Gastrocnemius medialis (tissue), 4 donors: ENCODE results near the gene APBB3. TPM values are rescaled to one million over a fixed set of nuclear protein-coding genes. Genes with fewer than 3 reads are reported as not detected.

ENCODE experiments used
- ATAC-seq, 2 donors: fragments of 150-250 bp; one replicate each; pipeline ENCODE4 v1.9.1; 2016
- DNase-seq, 2 donors: peaks; one replicate each; pipeline ENCODE4 v3.0.0-alpha.2; 2019
- H3K27ac ChIP-seq, 4 donors: fragments of 200-600 bp; sonication (generic); 1 replicate in 1 of 4; 2 replicates in 3 of 4; pipeline ENCODE4 v1.5.1; 2016 to 2018; ENCODE audit warnings: mild to moderate bottlenecking in 2 of 4, moderate library complexity in 1 of 4
- H3K27me3 ChIP-seq, 3 donors: fragments of 200-600 bp; sonication (generic) in 2 of 3; 1 replicate in 1 of 3; 2 replicates in 2 of 3; pipeline versions ENCODE4 v1.5.1 to v1.6.0; 2016 to 2019; ENCODE audit warnings: mild to moderate bottlenecking in 1 of 3, moderate library complexity in 1 of 3
- H3K36me3 ChIP-seq, 2 donors: fragments of 200-600 bp; sonication (generic) in 1 of 2; one replicate each; pipeline ENCODE4 v1.5.1; 2017 to 2018
- H3K4me1 ChIP-seq, 2 donors: fragments of 200-600 bp; sonication (generic) in 1 of 2; one replicate each; pipeline ENCODE4 v1.5.1; 2016 to 2017; ENCODE audit warnings: mild to moderate bottlenecking in 2 of 2
- H3K4me3 ChIP-seq, 4 donors: fragments of 200-600 bp; sonication (generic) in 3 of 4; 1 replicate in 1 of 4; 2 replicates in 3 of 4; pipeline ENCODE4 v1.5.1; 2016 to 2019; ENCODE audit warnings: mild to moderate bottlenecking in 2 of 4
- H3K9me3 ChIP-seq, 3 donors: fragments of 200-600 bp; sonication (generic) in 2 of 3; 1 replicate in 1 of 3; 2 replicates in 2 of 3; pipeline ENCODE4 v1.5.1; 2016 to 2019
- POLR2A ChIP-seq, 2 donors: fragments of 450-650 bp; IDR thresholded peaks; one replicate each; pipeline ENCODE4 v1.6.1; 2017; ENCODE audit warnings: antibody characterized with exemption in 2 of 2, mild to moderate bottlenecking in 2 of 2, moderate library complexity in 2 of 2
- in situ Hi-C, 4 donors: fragments of 200-750 bp; cut with MboI; loops; one replicate each; pipeline versions ENCODE4 v1.15.0 to v1.8.0; 2017; ENCODE audit warnings: low sequenced_read_pairs in 4 of 4
- intact Hi-C: fragments of 100-400 bp; cut with DNase I; formaldehyde crosslinking; loops from one replicate; pipeline ENCODE4 v1.15.1; 2023; ENCODE audit warnings: low total_unique reads
- total RNA-seq, 4 donors: library from RNA; depleted of rRNA; stranded (reverse); fragments of >200 nt; gene quantifications; one replicate each; pipeline versions ENCODE4 v1.1.0 to v1.2.3, GENCODE V29; 2016
- TF ChIP-seq, protein P1 (sequence below), 5 experiments: fragments of 450-650 bp in 3 of 5; fragments of 200-600 bp in 2 of 5; sonication (generic) in 2 of 5; IDR thresholded peaks in 4 of 5; conservative IDR thresholded peaks in 1 of 5; 1 replicate in 4 of 5; 2 replicates in 1 of 5; pipeline ENCODE4 v1.5.1; 2016 to 2019; ENCODE audit warnings: antibody characterized with exemption in 5 of 5, mild to moderate bottlenecking in 3 of 5, moderate library complexity in 3 of 5

APBB3 gene
- total RNA-seq, 4 donors from 2014 or later: 4.1 to 12.5 (median 9.0) TPM

DNA sequence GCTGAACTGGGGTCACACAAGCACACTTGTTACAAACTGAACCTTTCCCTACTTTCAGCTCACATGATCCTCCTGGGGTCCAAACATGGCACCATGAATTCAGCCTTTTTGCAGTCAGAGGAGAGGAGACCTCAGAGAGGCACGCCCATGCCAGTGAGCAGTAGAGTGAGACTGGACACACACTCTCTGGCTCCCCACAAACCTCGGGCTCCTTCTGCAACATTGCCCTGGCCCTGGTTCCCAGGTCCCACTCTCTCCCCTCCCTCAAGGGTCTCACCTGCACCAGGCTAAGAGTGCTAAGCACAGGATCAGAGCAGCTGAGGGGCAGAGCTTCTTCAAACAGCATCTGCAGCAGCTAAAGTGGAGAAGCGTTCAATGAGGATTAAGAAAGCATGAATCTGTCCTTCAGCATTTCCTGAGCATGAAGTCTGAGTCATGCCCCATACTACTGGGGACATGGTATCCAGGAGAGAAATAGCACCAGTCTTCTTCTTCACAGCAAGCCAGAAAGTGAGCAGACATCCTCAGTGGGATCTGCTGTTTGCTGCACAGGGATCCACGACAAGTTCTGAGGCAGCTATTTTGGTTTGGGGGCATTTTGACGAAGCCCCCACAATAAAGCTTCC lies 27.5 kb upstream of the APBB3 start:
- H3K27ac ChIP-seq: no peak overlapping the region
- intact Hi-C loops: no loop called here

DNA sequence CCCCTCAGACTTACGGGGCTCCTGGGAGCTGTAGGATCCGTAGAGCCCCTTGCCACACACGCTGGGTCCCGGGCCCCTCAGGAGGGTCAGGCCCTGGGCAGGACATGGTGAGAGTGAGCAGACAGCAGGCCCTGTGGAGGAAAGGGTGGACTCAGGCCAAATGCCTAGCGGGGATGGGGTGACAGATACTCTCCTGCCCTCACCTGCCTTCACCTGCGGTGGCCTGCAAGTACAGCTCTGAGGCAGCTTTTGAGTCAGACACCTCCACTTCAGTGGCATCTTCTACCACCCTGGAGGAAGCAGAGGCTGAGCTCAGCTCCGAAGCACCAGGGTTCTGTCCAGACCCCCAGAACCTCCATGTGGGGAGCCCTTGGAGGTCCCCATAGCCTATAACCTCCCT lies 26.5 kb upstream of the APBB3 start:
- TF ChIP-seq POLR2A (IDR thresholded peaks at IDR 0.05): no peak
- TF ChIP-seq, protein P1, sequence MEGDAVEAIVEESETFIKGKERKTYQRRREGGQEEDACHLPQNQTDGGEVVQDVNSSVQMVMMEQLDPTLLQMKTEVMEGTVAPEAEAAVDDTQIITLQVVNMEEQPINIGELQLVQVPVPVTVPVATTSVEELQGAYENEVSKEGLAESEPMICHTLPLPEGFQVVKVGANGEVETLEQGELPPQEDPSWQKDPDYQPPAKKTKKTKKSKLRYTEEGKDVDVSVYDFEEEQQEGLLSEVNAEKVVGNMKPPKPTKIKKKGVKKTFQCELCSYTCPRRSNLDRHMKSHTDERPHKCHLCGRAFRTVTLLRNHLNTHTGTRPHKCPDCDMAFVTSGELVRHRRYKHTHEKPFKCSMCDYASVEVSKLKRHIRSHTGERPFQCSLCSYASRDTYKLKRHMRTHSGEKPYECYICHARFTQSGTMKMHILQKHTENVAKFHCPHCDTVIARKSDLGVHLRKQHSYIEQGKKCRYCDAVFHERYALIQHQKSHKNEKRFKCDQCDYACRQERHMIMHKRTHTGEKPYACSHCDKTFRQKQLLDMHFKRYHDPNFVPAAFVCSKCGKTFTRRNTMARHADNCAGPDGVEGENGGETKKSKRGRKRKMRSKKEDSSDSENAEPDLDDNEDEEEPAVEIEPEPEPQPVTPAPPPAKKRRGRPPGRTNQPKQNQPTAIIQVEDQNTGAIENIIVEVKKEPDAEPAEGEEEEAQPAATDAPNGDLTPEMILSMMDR (IDR thresholded peaks at IDR 0.05 in 4 of 5, conservative IDR thresholded peaks at IDR 0.05 in 1 of 5): no peak
- DNase-seq (no peak), ATAC-seq (no peak)
- no peak overlapping the region for H3K4me3 ChIP-seq
- H3K27ac ChIP-seq: no peak overlapping the region
- no peaks in the 10 kb centered on the region for H3K36me3 ChIP-seq
- in situ Hi-C loops: no loop called here
- intact Hi-C loops: no loop called here
- H3K4me1 ChIP-seq: peaks cover 20 to 24% of the 10 kb centered on the region in 2 donors
- no peaks in the 10 kb centered on the region for H3K27me3 ChIP-seq
- no peaks in the 10 kb centered on the region for H3K9me3 ChIP-seq

More for the DNA sequence above, 27.5 kb upstream of the APBB3 start:
- Histone ChIP-seq H3K4me3 (no peak overlapping the region), H3K9me3 (no peaks in the 10 kb centered on the region), H3K4me1 (peaks cover 30% of the 10 kb centered on the region in 2 donors), H3K36me3 (no peaks in the 10 kb centered on the region), H3K27me3 (no peaks in the 10 kb centered on the region)
- DNase-seq: no peak
- in situ Hi-C loops: no loop called here
- TF ChIP-seq, protein P1 (IDR thresholded peaks at IDR 0.05 in 4 of 5, conservative IDR thresholded peaks at IDR 0.05 in 1 of 5): no peak
- TF ChIP-seq POLR2A (IDR thresholded peaks at IDR 0.05): no peak
- ATAC-seq: no peak

DNA sequence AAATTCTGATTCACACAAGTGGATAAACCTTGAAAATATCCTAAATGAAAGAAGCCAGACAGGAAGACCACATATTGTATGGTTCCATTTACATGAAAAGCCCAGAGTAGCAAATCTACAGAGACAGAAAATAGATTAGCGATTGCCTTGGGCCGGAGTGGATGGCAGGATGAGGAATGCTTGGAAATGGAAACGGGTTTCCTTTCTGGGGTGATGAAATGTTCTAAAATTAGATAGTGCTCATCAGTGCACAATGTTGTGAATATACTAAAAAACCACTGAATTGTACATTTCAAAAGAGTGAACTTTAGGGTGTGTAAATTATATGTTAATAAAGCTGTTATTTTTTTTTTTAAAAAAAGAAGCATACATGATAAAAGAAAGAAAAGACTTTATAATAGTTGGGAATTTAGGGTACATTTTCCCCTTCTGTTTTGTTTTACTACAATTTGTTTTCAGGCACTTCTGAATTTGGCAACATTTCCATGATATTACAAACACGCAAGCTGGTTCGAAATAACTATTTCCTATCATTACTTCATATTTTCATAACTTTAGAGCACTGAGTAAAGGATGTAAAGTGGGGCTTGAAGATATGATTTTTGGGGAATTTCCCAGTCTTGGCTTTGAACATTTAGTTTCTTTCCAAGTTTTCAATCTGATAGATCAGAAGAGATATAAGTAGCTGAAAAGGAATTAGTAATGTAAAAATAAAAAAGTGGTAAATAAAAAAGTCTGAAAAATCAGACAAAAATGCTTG lies 24.1 kb upstream of the APBB3 start:
- peak overlapping the region in 2 of 4 donors; percentile 0 to 33 for H3K27ac ChIP-seq
- no peaks in the 10 kb centered on the region for H3K36me3 ChIP-seq
- H3K4me1 ChIP-seq: peaks cover 8 to 13% of the 10 kb centered on the region in 2 donors
- intact Hi-C loops: no loop called here
- H3K27me3 ChIP-seq: no peaks in the 10 kb centered on the region
- ATAC-seq: peak; percentile 46 to 87
- TF ChIP-seq, protein P1 (IDR thresholded peaks at IDR 0.05 in 4 of 5, conservative IDR thresholded peaks at IDR 0.05 in 1 of 5): no peak
- TF ChIP-seq POLR2A (IDR thresholded peaks at IDR 0.05): no peak
- DNase-seq: no peak
- in situ Hi-C loops: loop anchor here in 1 of 4 donors (10.0 kb wide), 1 partner anchor 46 kb away; the partner anchor contains the start of genes CD14 and TMCO6
- no peaks in the 10 kb centered on the region for H3K9me3 ChIP-seq
- H3K4me3 ChIP-seq: no peak overlapping the region

DNA sequence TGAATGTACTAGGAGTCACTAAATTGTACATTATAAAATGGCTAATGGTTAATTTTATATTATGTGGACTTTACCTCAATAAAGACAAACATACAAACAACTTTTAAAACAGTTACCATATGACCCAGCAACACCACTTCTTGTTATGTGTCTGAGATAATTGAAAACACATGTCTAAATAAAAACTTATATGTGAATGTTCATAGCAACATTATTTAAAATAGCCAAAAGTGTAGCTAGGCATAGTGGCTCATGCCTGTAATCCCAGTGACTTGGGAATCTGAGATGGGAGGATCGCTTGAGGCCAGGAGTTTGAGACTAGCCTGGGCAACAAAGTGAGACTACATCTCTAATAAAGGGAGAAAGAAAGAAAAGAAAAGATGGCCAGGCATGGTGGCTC lies 23.1 kb upstream of the APBB3 start:
- no peaks in the 10 kb centered on the region for H3K27me3 ChIP-seq
- ATAC-seq (no peak), DNase-seq (no peak)
- peaks cover 8 to 13% of the 10 kb centered on the region in 2 donors for H3K4me1 ChIP-seq
- H3K36me3 ChIP-seq: no peaks in the 10 kb centered on the region
- intact Hi-C loops (no loop called here), in situ Hi-C loops (loop anchor here in 1 of 4 donors (10.0 kb wide), 1 partner anchor 47 kb away; the partner anchor contains the start of genes CD14 and TMCO6)
- H3K27ac ChIP-seq: no peak overlapping the region
- H3K9me3 ChIP-seq: no peaks in the 10 kb centered on the region
- H3K4me3 ChIP-seq: no peak overlapping the region
- TF ChIP-seq POLR2A (IDR thresholded peaks at IDR 0.05): no peak
- TF ChIP-seq, protein P1 (IDR thresholded peaks at IDR 0.05 in 4 of 5, conservative IDR thresholded peaks at IDR 0.05 in 1 of 5): no peak
